B cell (primary cell): ENCODE data around the gene CTNNA3. TPM values are rescaled to one million over a fixed set of nuclear protein-coding genes. Genes with fewer than 3 reads are reported as not detected.

ENCODE experiments used
- ATAC-seq: fragments of 200-7000 bp; cut with Tn5 transposase; one replicate; pipeline ENCODE4 v1.10.0; 2021; ENCODE audit warnings: low read depth, mild to moderate bottlenecking, moderate number of reproducible peaks, moderate library complexity
- CTCF ChIA-PET: fragments of 350-600 bp; sonication (Branson Sonifier 250); formaldehyde crosslinking; loops from one replicate; lab custom pipeline; 2021; ENCODE audit warnings: antibody characterized with exemption, inconsistent platforms; lab: Charles Lee
- POLR2A ChIA-PET: fragments of 350-600 bp; sonication (Branson Sonifier 250); formaldehyde crosslinking; loops from one replicate; lab custom pipeline; 2021; ENCODE audit warnings: antibody characterized with exemption; lab: Charles Lee
- DNase-seq: peaks from one replicate; pipeline ENCODE4 v3.0.0; 2013
- H2AFZ ChIP-seq: 2 replicates; pipeline ENCODE4 v1.6.1; 2012; ENCODE audit warnings: mild to moderate bottlenecking, low read depth, low read length; ENCODE audit not compliant: insufficient read depth, poor library complexity, severe bottlenecking
- H3K27ac ChIP-seq, 2 donors: 1 replicate in 1 of 2; 2 replicates in 1 of 2; pipeline ENCODE4 v1.5.1; 2012 to 2013; ENCODE audit warnings: low read length in 2 of 2, mild to moderate bottlenecking in 2 of 2, moderate library complexity in 1 of 2
- H3K27me3 ChIP-seq, 4 experiments: fragments of 200-600 bp in 1 of 4; sonication (generic) in 1 of 4; replicated peaks in 1 of 4; 1 replicate in 2 of 4; 2 replicates in 2 of 4; pipeline versions ENCODE4 v1.6.1 to v1.7.0; 2013 to 2016; ENCODE audit warnings: low read length in 3 of 4, mild to moderate bottlenecking in 2 of 4, mixed read lengths in 1 of 4, moderate library complexity in 1 of 4; ENCODE audit not compliant: insufficient read depth in 4 of 4, control insufficient read depth in 3 of 4; ENCODE audit errors: control extremely low read depth in 1 of 4
- H3K36me3 ChIP-seq, 2 experiments: replicated peaks in 1 of 2; 1 replicate in 1 of 2; 2 replicates in 1 of 2; pipeline versions ENCODE4 v1.6.1 to v1.7.1; 2013; ENCODE audit warnings: low read length in 1 of 2; ENCODE audit not compliant: insufficient read depth in 2 of 2, control insufficient read depth in 1 of 2; ENCODE audit errors: control extremely low read depth in 1 of 2, extremely low read depth in 1 of 2
- H3K4me1 ChIP-seq, 2 donors: fragments of 200-600 bp in 1 of 2; sonication (generic) in 1 of 2; 1 replicate in 1 of 2; 2 replicates in 1 of 2; pipeline versions ENCODE4 v1.5.1 to v1.6.1; 2013 to 2017; ENCODE audit warnings: low read length in 2 of 2; ENCODE audit not compliant: control insufficient read depth in 2 of 2, insufficient read depth in 2 of 2
- H3K4me2 ChIP-seq: replicated peaks from 2 replicates; pipeline ENCODE3; 2012; ENCODE audit warnings: mild to moderate bottlenecking, low read depth, low read length; ENCODE audit not compliant: poor library complexity, severe bottlenecking
- H3K4me3 ChIP-seq, 5 experiments: fragments of 200-600 bp in 1 of 5; sonication (generic) in 1 of 5; 1 replicate in 3 of 5; 2 replicates in 2 of 5; pipeline versions ENCODE4 v1.5.1 to v1.7.0; 2011 to 2016; ENCODE audit warnings: low read length in 4 of 5, mild to moderate bottlenecking in 4 of 5, low read depth in 2 of 5, control low read depth in 1 of 5, moderate library complexity in 1 of 5; ENCODE audit not compliant: insufficient read depth in 1 of 5; ENCODE audit errors: control extremely low read depth in 1 of 5, extremely low read depth in 1 of 5
- H3K79me2 ChIP-seq: fragments of 200-600 bp; sonication (generic); one replicate; pipeline ENCODE4 v1.6.0; 2016; ENCODE audit warnings: low read length; ENCODE audit not compliant: control insufficient read depth, insufficient read depth
- H3K9ac ChIP-seq: fragments of 200-600 bp; sonication (generic); 2 replicates; pipeline ENCODE4 v1.6.1; 2017; ENCODE audit warnings: mild to moderate bottlenecking, low read length, moderate library complexity
- H3K9me3 ChIP-seq, 3 donors: one replicate each; pipeline versions ENCODE4 v1.6.1 to v1.7.1; 2013; ENCODE audit warnings: low read length in 2 of 3; ENCODE audit not compliant: control insufficient read depth in 2 of 3, insufficient read depth in 1 of 3; ENCODE audit errors: control extremely low read depth in 1 of 3
- H4K20me1 ChIP-seq: 2 replicates; pipeline ENCODE4 v1.6.0; 2012; ENCODE audit warnings: mild to moderate bottlenecking, low read length; ENCODE audit not compliant: insufficient read depth, control insufficient read depth, poor library complexity, severe bottlenecking
- H3K27ac Mint-ChIP-seq: one replicate; pipeline ENCODE4 v1.8.0; 2021; ENCODE audit warnings: mixed read lengths
- H3K27me3 Mint-ChIP-seq: one replicate; pipeline ENCODE4 v1.8.0; 2021; ENCODE audit warnings: mixed read lengths
- H3K4me1 Mint-ChIP-seq: one replicate; pipeline ENCODE4 v1.8.0; 2021; ENCODE audit warnings: mixed read lengths
- H3K4me3 Mint-ChIP-seq: one replicate; pipeline ENCODE4 v1.8.0; 2021; ENCODE audit warnings: mixed read lengths
- H3K9me3 Mint-ChIP-seq: one replicate; pipeline ENCODE4 v1.8.0; 2022; ENCODE audit warnings: mixed read lengths; ENCODE audit not compliant: insufficient read depth
- EZH2 ChIP-seq: IDR thresholded peaks from 2 replicates; pipeline ENCODE4 v1.6.1; 2012; ENCODE audit warnings: borderline replicate concordance, low read depth, mild to moderate bottlenecking, moderate library complexity, low read length; ENCODE audit not compliant: insufficient read depth, poor library complexity, severe bottlenecking
- WGBS: methylation state at CpG from one replicate; pipeline ENCODE4 v1.1.5; 2013; ENCODE audit warnings: missing lambda C conversion rate; ENCODE audit not compliant: insufficient coverage; 5-methylcytosine and 5-hydroxymethylcytosine counted together
- intact Hi-C: fragments of 100-400 bp; cut with micrococcal nuclease; formaldehyde crosslinking; loops from one replicate; pipeline ENCODE4 v1.10.0; 2022
- polyA plus RNA-seq: library from polyadenylated mRNA; depleted of rRNA; stranded (reverse); fragments of >200 nt; gene quantifications from 2 replicates; pipeline ENCODE4 v1.2.3, GENCODE V29; 2012
- total RNA-seq, 2 donors: library from RNA; stranded (reverse); fragments of 120-200 nt in 1 of 2; gene quantifications; 1 replicate in 1 of 2; 2 replicates in 1 of 2; pipeline versions ENCODE4 v1.2.3 to v1.2.4, GENCODE V29; 2013 to 2022
- TF ChIP-seq, protein P1 (sequence below): fragments of 200-600 bp; IDR thresholded peaks from one replicate; pipeline ENCODE4 v1.8.0; 2022; ENCODE audit warnings: antibody characterized with exemption, mild to moderate bottlenecking

CTNNA3 gene
- total and polyA plus RNA-seq, 2 donors (not counting 1 experiment from before 2014, with no cell fraction given) = 0.01 TPM; not detected in 1

DNA sequence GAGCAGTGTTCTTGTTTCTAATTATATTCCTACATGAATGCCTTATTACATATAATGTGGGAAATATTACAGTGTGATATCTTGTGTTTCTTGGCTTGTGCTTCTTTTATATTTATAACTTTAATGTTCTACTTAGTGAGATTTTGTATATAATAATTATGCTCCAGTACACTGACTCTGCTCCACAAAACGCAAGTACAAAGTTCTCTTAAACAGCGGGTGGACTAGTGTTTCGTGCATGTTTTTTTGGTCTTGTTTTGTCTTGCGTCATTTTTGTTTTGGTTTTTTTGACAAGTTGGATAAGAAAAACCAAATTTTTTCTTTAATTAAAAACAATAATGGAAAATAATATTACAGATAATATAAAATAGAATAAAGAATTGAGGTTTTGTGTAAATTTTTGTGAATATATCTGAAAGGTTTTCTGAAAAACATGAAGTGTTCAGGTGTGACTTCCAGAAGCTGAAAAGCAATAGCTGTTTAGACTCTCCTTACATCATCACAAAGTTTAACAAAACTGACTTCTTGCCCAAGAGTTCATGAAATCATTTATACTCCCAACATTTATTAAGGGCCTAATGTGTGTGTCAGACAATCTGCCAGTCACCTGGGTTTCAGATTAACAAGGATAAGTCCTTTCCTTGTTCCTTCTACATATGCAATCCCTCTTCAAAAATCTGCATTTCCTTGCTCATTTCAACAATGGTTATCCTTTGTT lies 438.4 kb downstream of the CTNNA3 start:
- DNase-seq = no peak
- Histone ChIP-seq H3K9me3 (no peaks in the 10 kb centered on the region), H3K4me3 (no peak overlapping the region), H3K36me3 (no peaks in the 10 kb centered on the region), H3K27ac (no peak overlapping the region), H2AFZ (no peak overlapping the region), H3K4me2 (no peak overlapping the region), H3K9ac (no peak overlapping the region), H3K27me3 (no peaks in the 10 kb centered on the region), H4K20me1 (no peaks in the 10 kb centered on the region), H3K4me1 (no peaks in the 10 kb centered on the region), H3K79me2 (no peaks in the 10 kb centered on the region)
- Mint-ChIP-seq H3K9me3 (peaks cover 1% of the 10 kb centered on the region), H3K4me3 (no peak overlapping the region), H3K27me3 (no peaks in the 10 kb centered on the region), H3K4me1 (peaks cover 1% of the 10 kb centered on the region), H3K27ac (no peak overlapping the region)
- TF ChIP-seq, protein P1, sequence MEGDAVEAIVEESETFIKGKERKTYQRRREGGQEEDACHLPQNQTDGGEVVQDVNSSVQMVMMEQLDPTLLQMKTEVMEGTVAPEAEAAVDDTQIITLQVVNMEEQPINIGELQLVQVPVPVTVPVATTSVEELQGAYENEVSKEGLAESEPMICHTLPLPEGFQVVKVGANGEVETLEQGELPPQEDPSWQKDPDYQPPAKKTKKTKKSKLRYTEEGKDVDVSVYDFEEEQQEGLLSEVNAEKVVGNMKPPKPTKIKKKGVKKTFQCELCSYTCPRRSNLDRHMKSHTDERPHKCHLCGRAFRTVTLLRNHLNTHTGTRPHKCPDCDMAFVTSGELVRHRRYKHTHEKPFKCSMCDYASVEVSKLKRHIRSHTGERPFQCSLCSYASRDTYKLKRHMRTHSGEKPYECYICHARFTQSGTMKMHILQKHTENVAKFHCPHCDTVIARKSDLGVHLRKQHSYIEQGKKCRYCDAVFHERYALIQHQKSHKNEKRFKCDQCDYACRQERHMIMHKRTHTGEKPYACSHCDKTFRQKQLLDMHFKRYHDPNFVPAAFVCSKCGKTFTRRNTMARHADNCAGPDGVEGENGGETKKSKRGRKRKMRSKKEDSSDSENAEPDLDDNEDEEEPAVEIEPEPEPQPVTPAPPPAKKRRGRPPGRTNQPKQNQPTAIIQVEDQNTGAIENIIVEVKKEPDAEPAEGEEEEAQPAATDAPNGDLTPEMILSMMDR = no peak
- no peak for TF ChIP-seq EZH2
- ATAC-seq = no peak
- no CpG with 5 or more reads among the region's 4 CpGs for WGBS
- intact Hi-C loops = no loop called here
- POLR2A ChIA-PET = no interaction called here
- CTCF ChIA-PET = no interaction called here

DNA sequence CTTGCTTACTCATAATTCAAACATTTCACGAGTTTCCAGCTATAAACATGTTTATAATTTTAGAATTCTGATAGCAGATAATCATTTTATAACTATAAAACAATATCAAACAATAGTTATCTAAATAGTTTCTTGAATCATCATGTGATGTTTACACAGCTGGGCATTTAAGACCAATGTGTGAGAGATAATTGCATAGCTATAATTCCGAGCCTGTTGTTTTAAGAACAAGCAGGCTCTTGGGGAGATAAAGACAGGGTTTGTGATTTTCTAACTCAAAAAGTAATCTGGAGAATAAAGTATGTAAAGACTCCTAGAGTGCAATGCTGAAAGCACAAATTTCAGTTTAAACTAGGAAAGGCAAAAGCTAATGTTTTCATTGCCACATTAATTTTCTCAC lies 439.0 kb downstream of the CTNNA3 start:
- Mint-ChIP-seq H3K9me3 (peaks cover 1% of the 10 kb centered on the region), H3K27me3 (no peaks in the 10 kb centered on the region), H3K4me3 (no peak overlapping the region), H3K4me1 (no peaks in the 10 kb centered on the region), H3K27ac (no peak overlapping the region)
- ChIA-PET POLR2A (no interaction called here), CTCF (no interaction called here)
- intact Hi-C loops = no loop called here
- Histone ChIP-seq H3K4me1 (no peaks in the 10 kb centered on the region), H3K4me3 (no peak overlapping the region), H3K9me3 (no peaks in the 10 kb centered on the region), H3K4me2 (no peak overlapping the region), H3K36me3 (no peaks in the 10 kb centered on the region), H3K27ac (no peak overlapping the region), H2AFZ (no peak overlapping the region), H3K79me2 (no peaks in the 10 kb centered on the region), H4K20me1 (no peaks in the 10 kb centered on the region), H3K9ac (no peak overlapping the region), H3K27me3 (no peaks in the 10 kb centered on the region)
- DNase-seq = no peak
- WGBS = 71% methylated on average over 1 of the region's 2 CpGs
- no peak for ATAC-seq
- no peak for TF ChIP-seq EZH2
